ENCODE measurements around the gene CYBC1. TPM values are rescaled to one million over a fixed set of nuclear protein-coding genes. Genes with fewer than 3 reads are reported as not detected.

Gene CYBC1
- total RNA-seq, 2 experiments from 2014 or later, result 470 to 679 TPM

GRCh38 chr17:82496529-82497434 lies 46.2 kb upstream of the CYBC1 start:
- peak; percentile 99 for DNase-seq (ENCODE audit: low spot score)
- H4K20me1 ChIP-seq (ENCODE audit: insufficient read depth, low read length), result no peaks in the 10 kb centered on the region
- TF ChIP-seq EZH2phosphoT487 (IDR thresholded peaks at IDR 0.05; ENCODE audit: borderline replicate concordance, low read depth, low read length) (no peak), CTCF (conservative IDR thresholded peaks at IDR 0.05; ENCODE audit: low read length) (no peak)
- BruUV-seq (replicated peaks), result TSS peak; percentile 66
- H3K9me2 ChIP-seq (ENCODE audit: insufficient read depth, low read length), result no peaks in the 10 kb centered on the region
- intact Hi-C loops (cut with micrococcal nuclease; ENCODE audit: unreplicated experiment), result loop anchor here (1.0 to 10.0 kb wide), 2 partner anchors 10 to 202 kb away; no protein-coding TSS in a partner anchor
- CTCF ChIA-PET (ENCODE audit: unreplicated experiment), result interaction anchor here (1.2 to 1.5 kb wide), 2 partner anchors 10 kb away, joined by 3 to 4 read pairs; no protein-coding TSS in a partner anchor
- H3K27ac ChIP-seq (ENCODE audit: low read depth, low read length, poor library complexity, severe bottlenecking), result peak overlapping the region; percentile 52
- H3K79me2 ChIP-seq (ENCODE audit: insufficient read depth, low read depth, low read length), result no peaks in the 10 kb centered on the region
- peaks cover 51% of the 10 kb centered on the region for H3K4me1 ChIP-seq (ENCODE audit: insufficient read depth, low read length, poor library complexity, severe bottlenecking)
- H2AFZ ChIP-seq (ENCODE audit: low read length), result peak overlapping the region; percentile 46
- POLR2A ChIA-PET, result interaction anchor here (0.7 to 1.4 kb wide), 2 partner anchors 10 to 13 kb away, joined by 3 to 6 read pairs; no protein-coding TSS in a partner anchor
- H3K4me2 ChIP-seq (ENCODE audit: low read length), result peak overlapping the region; percentile 66
- peak overlapping the region; percentile 66 for H3K4me3 ChIP-seq (ENCODE audit: low read depth, low read length, poor library complexity, severe bottlenecking)
- H3K9me3 ChIP-seq (ENCODE audit: low read length), result 0 out of 2 replicates have a peak, but pooled peaks cover 4% of the 10 kb centered on the region
- no peaks in the 10 kb centered on the region for H3K36me3 ChIP-seq (ENCODE audit: insufficient read depth, low read length)

GRCh38 chr17:82495844-82496528 lies 45.4 kb upstream of the CYBC1 start:
- Histone ChIP-seq H2AFZ (ENCODE audit: low read length) (no peak overlapping the region), H3K27ac (ENCODE audit: low read depth, low read length, poor library complexity, severe bottlenecking) (peak overlapping the region; percentile 52), H4K20me1 (ENCODE audit: insufficient read depth, low read length) (no peaks in the 10 kb centered on the region), H3K79me2 (ENCODE audit: insufficient read depth, low read depth, low read length) (no peaks in the 10 kb centered on the region), H3K4me2 (ENCODE audit: low read length) (peak overlapping the region; percentile 66), H3K9me3 (ENCODE audit: low read length) (no peaks in the 10 kb centered on the region), H3K4me3 (ENCODE audit: low read depth, low read length, poor library complexity, severe bottlenecking) (peak overlapping the region; percentile 66), H3K36me3 (ENCODE audit: insufficient read depth, low read length) (no peaks in the 10 kb centered on the region), H3K9me2 (ENCODE audit: insufficient read depth, low read length) (no peaks in the 10 kb centered on the region), H3K4me1 (ENCODE audit: insufficient read depth, low read length, poor library complexity, severe bottlenecking) (peaks cover 53% of the 10 kb centered on the region)
- TF ChIP-seq CTCF (conservative IDR thresholded peaks at IDR 0.05; ENCODE audit: low read length) (no peak), EZH2phosphoT487 (IDR thresholded peaks at IDR 0.05; ENCODE audit: borderline replicate concordance, low read depth, low read length) (no peak)
- no peak for DNase-seq (ENCODE audit: low spot score)
- no TSS peak for BruUV-seq (replicated peaks)
- intact Hi-C loops (cut with micrococcal nuclease; ENCODE audit: unreplicated experiment), result loop anchor here (2.0 to 10.0 kb wide), 3 partner anchors 37 to 201 kb away; partner anchors contain the start of genes HEXD, NARF and OGFOD3
- CTCF ChIA-PET (ENCODE audit: unreplicated experiment), result interaction anchor here (1.0 to 1.5 kb wide), 3 partner anchors 9 to 39 kb away, joined by 3 to 6 read pairs (median 4); no protein-coding TSS in a partner anchor
- POLR2A ChIA-PET, result interaction anchor here (0.5 to 1.4 kb wide), 2 partner anchors 11 to 52 kb away, joined by 4 to 10 read pairs; no protein-coding TSS in a partner anchor
